ENCODE results near the gene PCLO. TPM values are rescaled to one million over a fixed set of nuclear protein-coding genes. Genes with fewer than 3 reads are reported as not detected.

PCLO gene
- total RNA-seq, 1 experiment from 2014 or later = 3.1 TPM

DNA sequence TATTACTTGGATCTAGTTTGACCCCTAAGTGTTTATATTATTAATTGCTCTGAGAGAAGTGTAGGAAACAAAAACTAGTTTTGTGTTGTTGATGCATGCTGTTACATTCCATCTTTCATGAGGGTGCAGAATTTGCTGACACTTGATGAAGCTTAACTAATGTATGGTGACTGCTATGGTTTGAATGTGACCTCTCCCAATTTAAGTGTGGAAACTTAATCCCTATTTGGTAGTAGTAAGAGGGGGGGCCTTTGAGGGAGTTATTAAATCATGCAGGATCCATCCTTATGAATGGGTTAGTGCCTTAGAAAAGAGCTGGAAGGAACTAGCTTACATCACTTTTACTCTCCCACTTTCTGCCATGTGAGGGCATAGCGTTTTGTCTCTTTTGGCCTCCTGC, 142.5 kb downstream of the PCLO start:
- H2BK15ac ChIP-seq (ENCODE audit: low read depth, low read length) = no peak overlapping the region
- no peak overlapping the region for H3K56ac ChIP-seq (ENCODE audit: insufficient read length, low read depth, low read length)
- TF ChIP-seq, protein P1, sequence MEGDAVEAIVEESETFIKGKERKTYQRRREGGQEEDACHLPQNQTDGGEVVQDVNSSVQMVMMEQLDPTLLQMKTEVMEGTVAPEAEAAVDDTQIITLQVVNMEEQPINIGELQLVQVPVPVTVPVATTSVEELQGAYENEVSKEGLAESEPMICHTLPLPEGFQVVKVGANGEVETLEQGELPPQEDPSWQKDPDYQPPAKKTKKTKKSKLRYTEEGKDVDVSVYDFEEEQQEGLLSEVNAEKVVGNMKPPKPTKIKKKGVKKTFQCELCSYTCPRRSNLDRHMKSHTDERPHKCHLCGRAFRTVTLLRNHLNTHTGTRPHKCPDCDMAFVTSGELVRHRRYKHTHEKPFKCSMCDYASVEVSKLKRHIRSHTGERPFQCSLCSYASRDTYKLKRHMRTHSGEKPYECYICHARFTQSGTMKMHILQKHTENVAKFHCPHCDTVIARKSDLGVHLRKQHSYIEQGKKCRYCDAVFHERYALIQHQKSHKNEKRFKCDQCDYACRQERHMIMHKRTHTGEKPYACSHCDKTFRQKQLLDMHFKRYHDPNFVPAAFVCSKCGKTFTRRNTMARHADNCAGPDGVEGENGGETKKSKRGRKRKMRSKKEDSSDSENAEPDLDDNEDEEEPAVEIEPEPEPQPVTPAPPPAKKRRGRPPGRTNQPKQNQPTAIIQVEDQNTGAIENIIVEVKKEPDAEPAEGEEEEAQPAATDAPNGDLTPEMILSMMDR (conservative IDR thresholded peaks at IDR 0.05) = no peak
- H3K14ac ChIP-seq (ENCODE audit: insufficient read depth, low read length) = no peak overlapping the region
- H3K4ac ChIP-seq (ENCODE audit: low read depth, low read length) = no peak overlapping the region
- H3T11ph ChIP-seq (ENCODE audit: low read length) = no peak overlapping the region
- no peak overlapping the region for H4K91ac ChIP-seq (ENCODE audit: insufficient read length, low read depth, low read length)
- H3K23me2 ChIP-seq (ENCODE audit: insufficient read length, low read depth, low read length, poor library complexity, severe bottlenecking) = no peaks in the 10 kb centered on the region
- no peak overlapping the region for H3K27ac ChIP-seq (ENCODE audit: insufficient read length, low read depth, low read length)
- Mint-ChIP-seq H3K27ac (no peak overlapping the region), H3K9me3 (peaks cover 2% of the 10 kb centered on the region in 2 experiments; a peak in 2 of 5 replicates), H3K36me3 (ENCODE audit: insufficient read depth in 1 of 3, low read depth in 3 of 3) (peaks cover 0 to 12% (median 4%) of the 10 kb centered on the region in 3 experiments; a peak in 3 of 7 replicates), H3K27me3 (ENCODE audit: low read depth) (no peaks in the 10 kb centered on the region), H3K4me1 (peaks cover 6 to 7% of the 10 kb centered on the region in 2 experiments), H3K4me3 (no peak overlapping the region)
- H3K79me2 ChIP-seq (ENCODE audit: insufficient read depth, low read length) = no peaks in the 10 kb centered on the region
- no peak overlapping the region for H2BK5ac ChIP-seq (ENCODE audit: insufficient read length, low read length)
- no peak overlapping the region for H3K9ac ChIP-seq (ENCODE audit: extremely low read depth, insufficient read length, low read length)
- no peaks in the 10 kb centered on the region for H4K20me1 ChIP-seq (ENCODE audit: control insufficient read depth, insufficient read depth, insufficient read length)
- no peak overlapping the region for H2AK5ac ChIP-seq (ENCODE audit: insufficient read length, low read length)
- whole genome bisulfite sequencing (ENCODE audit: extremely low coverage, insufficient read length, low lambda C conversion rate) = no CpG with 5 or more reads among the region's 1 CpG
- no peak overlapping the region for H2BK20ac ChIP-seq (ENCODE audit: low read depth, low read length, poor library complexity, severe bottlenecking)
- H3K4me1 ChIP-seq (ENCODE audit: insufficient read depth, low read length) = no peaks in the 10 kb centered on the region; the same call in 1 of the 2 replicates
- no peak overlapping the region for H2AFZ ChIP-seq (ENCODE audit: low read length)
- no peak for DNase-seq
- no peak overlapping the region for H4K8ac ChIP-seq (replicated peaks; ENCODE audit: insufficient read length, low read depth, low read length)
- no peak overlapping the region for H3K23ac ChIP-seq (ENCODE audit: insufficient read length, low read depth, low read length)
- H3K18ac ChIP-seq (ENCODE audit: insufficient read length, low read depth, low read length) = no peak overlapping the region
- no peaks in the 10 kb centered on the region for H3K79me1 ChIP-seq (ENCODE audit: insufficient read depth, low read depth, low read length, poor library complexity, severe bottlenecking)
- no peak overlapping the region for H2BK120ac ChIP-seq (ENCODE audit: low read depth, low read length, poor library complexity, severe bottlenecking)
- H3K27me3 ChIP-seq (ENCODE audit: insufficient read depth, low read length) = no peaks in the 10 kb centered on the region
- no peak overlapping the region for H2BK12ac ChIP-seq (ENCODE audit: insufficient read length, low read depth, low read length)
- no peak overlapping the region for H4K5ac ChIP-seq (ENCODE audit: insufficient read length, low read depth, low read length)
- H3K9me3 ChIP-seq (ENCODE audit: control insufficient read depth, low read depth, low read length) = no peaks in the 10 kb centered on the region
- no peak overlapping the region for H3K4me2 ChIP-seq (ENCODE audit: insufficient read depth, insufficient read length, low read length)
